H1 (cell line): ENCODE measurements around the gene ARSA.

ENCODE experiments used
- CTCF ChIP-seq, 3 experiments: IDR thresholded peaks; 1 replicate in 2 of 3; 2 replicates in 1 of 3; pipeline versions ENCODE4 v1.5.1 to v1.6.1; 2011; ENCODE audit warnings: low read length in 3 of 3, mild to moderate bottlenecking in 3 of 3, inconsistent platforms in 2 of 3, low read depth in 1 of 3, moderate library complexity in 1 of 3; ENCODE audit not compliant: insufficient read depth in 1 of 3; ENCODE audit errors: control extremely low read depth in 1 of 3
- JUN ChIP-seq: IDR thresholded peaks from 2 replicates; pipeline ENCODE4 v1.6.1; 2011; ENCODE audit warnings: low read depth, mild to moderate bottlenecking, improper control_type of control experiment, low read length
- JUND ChIP-seq: IDR thresholded peaks from 2 replicates; pipeline ENCODE4 v1.6.1; 2011; ENCODE audit warnings: mild to moderate bottlenecking, improper control_type of control experiment, low read length
- MAX ChIP-seq: IDR thresholded peaks from 2 replicates; pipeline ENCODE4 v1.6.1; 2012; ENCODE audit warnings: inconsistent platforms
- NANOG ChIP-seq: IDR thresholded peaks from 2 replicates; pipeline ENCODE4 v1.6.1; 2011; ENCODE audit warnings: low read length, low read depth, mild to moderate bottlenecking, inconsistent platforms; ENCODE audit not compliant: insufficient read depth, poor library complexity, severe bottlenecking
- POLR2A ChIP-seq, 2 experiments: IDR thresholded peaks; 1 replicate in 1 of 2; 2 replicates in 1 of 2; pipeline ENCODE4 v1.6.1; 2011; ENCODE audit warnings: low read depth in 2 of 2, low read length in 2 of 2, mild to moderate bottlenecking in 2 of 2; ENCODE audit errors: control extremely low read depth in 1 of 2
- POLR2AphosphoS5 ChIP-seq: IDR thresholded peaks from 2 replicates; pipeline ENCODE4 v1.6.1; 2011; ENCODE audit warnings: low read depth, low read length
- RFX5 ChIP-seq: IDR thresholded peaks from 2 replicates; pipeline ENCODE4 v1.6.1; 2011; ENCODE audit warnings: low read depth, low read length, improper control_type of control experiment, borderline replicate concordance
- RNF2 ChIP-seq: fragments of 200-900, 300-1000 bp; sonication (generic); IDR thresholded peaks from 2 replicates; pipeline ENCODE4 v1.7.1; 2016; ENCODE audit warnings: borderline replicate concordance, low read depth, mild to moderate bottlenecking, antibody characterized with exemption, low read length; ENCODE audit not compliant: poor library complexity, severe bottlenecking; ENCODE audit errors: missing control alignments
- SAP30 ChIP-seq: fragments of 300-600 bp; sonication (generic); IDR thresholded peaks from 2 replicates; pipeline ENCODE4 v1.7.1; 2012; ENCODE audit warnings: low read length, moderate library complexity, mild to moderate bottlenecking, inconsistent platforms; ENCODE audit not compliant: insufficient read depth, insufficient replicate concordance
- TCF12 ChIP-seq: IDR thresholded peaks from 2 replicates; pipeline ENCODE4 v1.6.1; 2011; ENCODE audit warnings: low read depth, mild to moderate bottlenecking, low read length
- USF2 ChIP-seq: IDR thresholded peaks from 2 replicates; pipeline ENCODE4 v1.6.1; 2011; ENCODE audit warnings: low read length, improper control_type of control experiment
- ZNF274 ChIP-seq: IDR thresholded peaks from 2 replicates; pipeline ENCODE4 v1.7.0; 2012; ENCODE audit warnings: low read length, borderline replicate concordance; ENCODE audit errors: extremely low read depth

- no peak for TF ChIP-seq CTCF (IDR thresholded peaks at IDR 0.05; ENCODE audit: control extremely low read depth in 1 of 3, insufficient read depth in 1 of 3, low read depth in 1 of 3, low read length in 3 of 3)
- peak; percentile 37 for TF ChIP-seq RNF2
- no peak for TF ChIP-seq NANOG
- no peak for TF ChIP-seq USF2
- no peak for TF ChIP-seq JUND
- TF ChIP-seq POLR2AphosphoS5: no peak
- TF ChIP-seq POLR2A (IDR thresholded peaks at IDR 0.05; ENCODE audit: control extremely low read depth in 1 of 2, low read depth in 2 of 2, low read length in 2 of 2): no peak
- TF ChIP-seq MAX: 0 out of 2 replicates have a peak, but pooled peaks have one; percentile 29
- TF ChIP-seq SAP30: no peak
- no peak for TF ChIP-seq JUN
- TF ChIP-seq RFX5: no peak
- no peak for TF ChIP-seq TCF12
- no peak for TF ChIP-seq ZNF274
Measured at GRCh38 chr22:50603511-50604255, 24.3 kb downstream of the ARSA start.
